Glutamatergic neuron (in vitro differentiated cells): ENCODE data around the gene ZFYVE26. TPM values are rescaled to one million over a fixed set of nuclear protein-coding genes. Genes with fewer than 3 reads are reported as not detected.

Experiments
- DNase-seq: peaks from one replicate; pipeline ENCODE4 v3.0.0; 2022
- H3K27ac Mint-ChIP-seq: one replicate; pipeline ENCODE4 v1.8.0; 2020; ENCODE audit warnings: mild to moderate bottlenecking, mixed read lengths, inconsistent platforms; ENCODE audit not compliant: unreplicated experiment
- H3K27me3 Mint-ChIP-seq: one replicate; pipeline ENCODE4 v1.8.0; 2020; ENCODE audit warnings: mild to moderate bottlenecking, moderate library complexity, mixed read lengths, inconsistent platforms; ENCODE audit not compliant: unreplicated experiment
- H3K36me3 Mint-ChIP-seq: one replicate; pipeline ENCODE4 v1.8.0; 2020; ENCODE audit warnings: mild to moderate bottlenecking, mixed read lengths, inconsistent platforms; ENCODE audit not compliant: unreplicated experiment
- H3K4me1 Mint-ChIP-seq: one replicate; pipeline ENCODE4 v1.8.0; 2020; ENCODE audit warnings: mild to moderate bottlenecking, low read depth, mixed read lengths, inconsistent platforms; ENCODE audit not compliant: unreplicated experiment
- H3K4me3 Mint-ChIP-seq: one replicate; pipeline ENCODE4 v1.8.0; 2020; ENCODE audit warnings: mild to moderate bottlenecking, mixed read lengths, inconsistent platforms; ENCODE audit not compliant: unreplicated experiment
- H3K9me3 Mint-ChIP-seq: one replicate; pipeline ENCODE4 v1.8.0; 2020; ENCODE audit warnings: mild to moderate bottlenecking, moderate library complexity, mixed read lengths, inconsistent platforms; ENCODE audit not compliant: unreplicated experiment
- total RNA-seq: library from RNA; stranded (reverse); fragmentation: NEBNext Ultra II Directional; extraction: Animal tissue kit (Norgen Biotek cat#: 25700); gene quantifications from one replicate; pipeline ENCODE4 v1.2.1, GENCODE V29; 2021; ENCODE audit not compliant: unreplicated experiment
- TF ChIP-seq, protein P1 (sequence below): fragments of 200-600 bp; sonication (generic); IDR thresholded peaks from one replicate; pipeline ENCODE4 v1.5.0; 2021; ENCODE audit not compliant: partially characterized antibody, unreplicated experiment

ZFYVE26 gene
- total RNA-seq, 1 donor from 2014 or later, result 32.5 TPM

- no peak for DNase-seq
- TF ChIP-seq, protein P1, sequence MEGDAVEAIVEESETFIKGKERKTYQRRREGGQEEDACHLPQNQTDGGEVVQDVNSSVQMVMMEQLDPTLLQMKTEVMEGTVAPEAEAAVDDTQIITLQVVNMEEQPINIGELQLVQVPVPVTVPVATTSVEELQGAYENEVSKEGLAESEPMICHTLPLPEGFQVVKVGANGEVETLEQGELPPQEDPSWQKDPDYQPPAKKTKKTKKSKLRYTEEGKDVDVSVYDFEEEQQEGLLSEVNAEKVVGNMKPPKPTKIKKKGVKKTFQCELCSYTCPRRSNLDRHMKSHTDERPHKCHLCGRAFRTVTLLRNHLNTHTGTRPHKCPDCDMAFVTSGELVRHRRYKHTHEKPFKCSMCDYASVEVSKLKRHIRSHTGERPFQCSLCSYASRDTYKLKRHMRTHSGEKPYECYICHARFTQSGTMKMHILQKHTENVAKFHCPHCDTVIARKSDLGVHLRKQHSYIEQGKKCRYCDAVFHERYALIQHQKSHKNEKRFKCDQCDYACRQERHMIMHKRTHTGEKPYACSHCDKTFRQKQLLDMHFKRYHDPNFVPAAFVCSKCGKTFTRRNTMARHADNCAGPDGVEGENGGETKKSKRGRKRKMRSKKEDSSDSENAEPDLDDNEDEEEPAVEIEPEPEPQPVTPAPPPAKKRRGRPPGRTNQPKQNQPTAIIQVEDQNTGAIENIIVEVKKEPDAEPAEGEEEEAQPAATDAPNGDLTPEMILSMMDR, result no peak
- no peak overlapping the region for H3K27ac Mint-ChIP-seq
- no peaks in the 10 kb centered on the region for H3K4me1 Mint-ChIP-seq
- H3K27me3 Mint-ChIP-seq, result peaks cover 2% of the 10 kb centered on the region
- H3K9me3 Mint-ChIP-seq, result no peaks in the 10 kb centered on the region
- H3K4me3 Mint-ChIP-seq, result no peak overlapping the region
- no peaks in the 10 kb centered on the region for H3K36me3 Mint-ChIP-seq
Measured at GRCh38 chr14:67744046-67744445, 72.3 kb downstream of the ZFYVE26 start.

DNA sequence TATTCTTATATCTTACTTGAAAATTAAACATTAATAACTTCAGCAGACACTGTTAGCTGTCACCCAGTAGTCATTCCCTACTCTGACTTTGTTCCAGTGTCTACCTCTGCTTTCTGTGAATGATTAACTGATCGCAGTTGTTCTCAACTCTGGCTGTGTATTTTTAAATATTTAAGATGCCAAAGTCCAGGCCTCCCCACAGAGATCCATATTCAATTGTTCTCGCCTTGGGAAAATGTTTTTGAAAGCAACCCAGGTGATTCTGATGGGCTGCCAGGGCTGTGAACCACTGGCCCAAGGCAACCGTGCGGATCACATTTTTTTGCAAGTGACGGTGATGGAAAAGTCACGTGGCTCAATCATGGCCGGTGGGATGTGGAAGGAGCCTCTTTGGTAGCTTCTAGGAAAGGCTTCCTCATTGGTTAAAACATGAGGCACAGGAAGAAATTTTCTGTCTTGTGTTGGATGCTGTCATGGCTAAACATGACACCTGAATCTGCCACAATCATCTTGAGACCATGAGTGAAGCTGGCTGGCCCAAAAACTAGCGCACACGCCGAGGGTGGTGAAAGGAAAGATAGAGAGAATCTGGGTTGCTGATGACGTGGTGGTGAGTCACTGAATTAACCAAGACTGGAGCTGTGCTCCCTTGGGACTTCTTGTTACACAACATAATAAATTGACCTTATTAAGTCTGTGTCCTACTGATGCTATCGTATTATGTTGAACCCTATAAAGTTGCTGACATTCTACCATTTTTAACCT, 77.5 kb downstream of the ZFYVE26 start:
- H3K27me3 Mint-ChIP-seq, result no peaks in the 10 kb centered on the region
- H3K27ac Mint-ChIP-seq, result no peak overlapping the region
- H3K36me3 Mint-ChIP-seq, result no peaks in the 10 kb centered on the region
- no peak overlapping the region for H3K4me3 Mint-ChIP-seq
- H3K9me3 Mint-ChIP-seq, result no peaks in the 10 kb centered on the region
- H3K4me1 Mint-ChIP-seq, result no peaks in the 10 kb centered on the region
- no peak for DNase-seq
- TF ChIP-seq, protein P1, result no peak

- Mint-ChIP-seq H3K4me3 (no peak overlapping the region), H3K36me3 (no peaks in the 10 kb centered on the region), H3K27ac (no peak overlapping the region), H3K27me3 (no peaks in the 10 kb centered on the region), H3K9me3 (no peaks in the 10 kb centered on the region), H3K4me1 (no peaks in the 10 kb centered on the region)
- no peak for DNase-seq
- TF ChIP-seq, protein P1, result no peak
Measured at GRCh38 chr14:67736771-67737170, 79.6 kb downstream of the ZFYVE26 start.

DNA sequence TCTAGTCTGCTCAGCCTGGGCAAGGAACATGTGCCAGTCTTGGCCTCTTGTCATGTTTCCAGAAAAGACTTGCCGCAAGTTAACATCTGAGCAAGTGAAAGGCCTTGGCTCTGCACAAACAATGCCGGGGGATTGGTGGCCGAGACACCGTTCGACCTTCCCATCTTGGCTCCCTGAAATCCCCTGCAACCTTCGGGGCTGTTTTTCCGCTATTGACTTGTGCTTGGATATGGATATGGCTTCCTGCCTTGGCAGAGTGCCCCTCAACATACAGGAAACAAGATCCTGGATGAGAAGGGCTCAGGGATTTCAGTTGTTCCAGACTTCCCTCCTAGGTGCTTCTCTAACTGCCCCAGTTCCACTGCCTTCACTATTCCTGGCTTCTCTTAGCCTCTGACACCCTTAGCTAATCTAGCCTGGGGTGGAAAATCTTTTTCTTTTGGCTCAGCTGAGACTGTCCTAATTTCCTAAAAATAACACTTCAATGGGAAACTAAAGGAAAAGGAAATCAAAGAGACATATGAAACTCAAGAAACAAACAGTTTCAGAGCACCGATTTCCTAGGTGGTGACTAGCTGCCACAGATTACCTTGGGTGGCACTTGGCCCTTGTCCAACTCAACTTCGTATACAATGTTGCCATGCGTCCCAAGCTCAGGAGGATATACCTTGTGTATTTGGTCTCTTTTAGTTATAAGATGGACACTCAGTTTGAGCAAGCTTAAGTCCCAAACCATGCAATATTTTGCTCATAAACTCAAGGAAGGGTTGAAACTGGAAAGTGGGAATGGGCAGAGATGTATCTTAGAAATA, 80.8 kb downstream of the ZFYVE26 start:
- Mint-ChIP-seq H3K36me3 (no peaks in the 10 kb centered on the region), H3K4me1 (no peaks in the 10 kb centered on the region), H3K4me3 (no peak overlapping the region), H3K9me3 (no peaks in the 10 kb centered on the region), H3K27ac (no peak overlapping the region), H3K27me3 (no peaks in the 10 kb centered on the region)
- DNase-seq, result no peak
- TF ChIP-seq, protein P1, result no peak

- DNase-seq, result no peak
- H3K27ac Mint-ChIP-seq, result no peak overlapping the region
- no peaks in the 10 kb centered on the region for H3K27me3 Mint-ChIP-seq
- H3K4me3 Mint-ChIP-seq, result no peak overlapping the region
- peaks cover 3% of the 10 kb centered on the region for H3K4me1 Mint-ChIP-seq
- H3K9me3 Mint-ChIP-seq, result no peaks in the 10 kb centered on the region
- H3K36me3 Mint-ChIP-seq, result no peaks in the 10 kb centered on the region
- TF ChIP-seq, protein P1, result no peak
Measured at GRCh38 chr14:67734675-67735074, 81.7 kb downstream of the ZFYVE26 start.
